DOHH2 (cell line): ENCODE results near the gene PIWIL1.

ENCODE experiments used
- H3F3A ChIP-seq: fragments of 200-600 bp; sonication (generic), shearing (Covaris generic); 2 replicates; pipeline ENCODE4 v1.6.0; 2016; ENCODE audit warnings: antibody characterized with exemption, mild to moderate bottlenecking; ENCODE audit not compliant: control insufficient read depth, insufficient read depth
- H3K27ac ChIP-seq: fragments of 200-600 bp; sonication (generic); 2 replicates; pipeline ENCODE4 v1.5.1; 2014; ENCODE audit warnings: low read depth, mild to moderate bottlenecking, low read length, moderate library complexity
- H3K27me3 ChIP-seq: fragments of 200-600 bp; sonication (generic); 2 replicates; pipeline ENCODE4 v1.6.1; 2014; ENCODE audit warnings: mild to moderate bottlenecking, low read length, mixed read lengths; ENCODE audit not compliant: control insufficient read depth
- H3K36me3 ChIP-seq: fragments of 200-600 bp; sonication (generic); 2 replicates; pipeline ENCODE4 v1.6.1; 2014; ENCODE audit warnings: mild to moderate bottlenecking, low read length, moderate library complexity, mixed read lengths; ENCODE audit not compliant: control insufficient read depth
- H3K4me1 ChIP-seq: fragments of 200-600 bp; sonication (generic); 2 replicates; pipeline ENCODE4 v1.6.1; 2014; ENCODE audit warnings: mild to moderate bottlenecking, low read length, mixed read lengths; ENCODE audit not compliant: control insufficient read depth
- H3K4me2 ChIP-seq: fragments of 200-600 bp; sonication (generic); 2 replicates; pipeline ENCODE4 v1.6.0; 2014; ENCODE audit warnings: mild to moderate bottlenecking, low read length, moderate library complexity
- H3K4me3 ChIP-seq: fragments of 200-600 bp; sonication (generic); 2 replicates; pipeline ENCODE4 v1.5.1; 2014; ENCODE audit warnings: mild to moderate bottlenecking, low read length, mixed read lengths
- H3K79me2 ChIP-seq: fragments of 200-600 bp; sonication (generic); 2 replicates; pipeline ENCODE4 v1.6.1; 2014; ENCODE audit warnings: mild to moderate bottlenecking, low read length, mixed read lengths; ENCODE audit not compliant: control insufficient read depth
- H3K9me2 ChIP-seq: fragments of 200-600 bp; sonication (generic); replicated peaks from 2 replicates; pipeline ENCODE4 v1.6.1; 2014; ENCODE audit warnings: mild to moderate bottlenecking, low read length, mixed read lengths; ENCODE audit not compliant: control insufficient read depth
- H3K9me3 ChIP-seq: fragments of 200-600 bp; sonication (generic); 2 replicates; pipeline ENCODE4 v1.6.1; 2014; ENCODE audit warnings: antibody characterized with exemption, low read length, mixed read lengths; ENCODE audit not compliant: control insufficient read depth, insufficient read depth
- H4K20me1 ChIP-seq: fragments of 200-600 bp; sonication (generic); 2 replicates; pipeline ENCODE4 v1.6.0; 2014; ENCODE audit warnings: low read depth, mild to moderate bottlenecking, antibody characterized with exemption, low read length, moderate library complexity; ENCODE audit not compliant: control insufficient read depth, insufficient read depth
- EZH2phosphoT487 ChIP-seq: fragments of 200-600 bp; sonication (generic); IDR thresholded peaks from 2 replicates; pipeline ENCODE4 v1.6.1; 2017; ENCODE audit warnings: borderline replicate concordance, mild to moderate bottlenecking, antibody characterized with exemption, low read length, moderate library complexity, mixed read lengths
- TF ChIP-seq, protein P1 (sequence below): fragments of 200-600 bp; sonication (generic); IDR thresholded peaks from one replicate; pipeline ENCODE4 v1.5.1; 2014; ENCODE audit warnings: antibody characterized with exemption, mild to moderate bottlenecking, low read depth, low read length; ENCODE audit not compliant: poor library complexity, severe bottlenecking

Gene PIWIL1

DNA sequence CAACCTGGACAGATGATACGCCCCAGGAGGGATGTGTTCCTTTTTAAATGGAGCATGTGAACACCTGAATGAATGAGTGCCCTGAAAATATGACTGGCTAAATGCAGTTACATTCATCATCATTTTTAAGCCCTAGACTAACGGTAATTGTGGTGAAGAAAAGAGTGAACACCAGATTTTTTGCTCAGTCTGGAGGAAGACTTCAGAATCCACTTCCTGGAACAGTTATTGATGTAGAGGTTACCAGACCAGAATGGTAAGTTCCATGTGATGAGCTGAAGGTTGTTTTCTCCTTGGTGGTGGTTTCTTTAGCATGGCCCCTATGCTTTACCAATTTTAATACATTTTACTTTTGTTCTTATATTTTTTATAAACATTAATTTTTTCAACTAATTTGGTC lies 29.3 kb downstream of the PIWIL1 start:
- Histone ChIP-seq H4K20me1 (no peaks in the 10 kb centered on the region), H3K36me3 (no peaks in the 10 kb centered on the region), H3K27ac (no peak overlapping the region), H3K9me2 (no peaks in the 10 kb centered on the region), H3F3A (no peaks in the 10 kb centered on the region), H3K9me3 (no peaks in the 10 kb centered on the region), H3K27me3 (no peaks in the 10 kb centered on the region; the same call in 1 of the 2 replicates), H3K4me3 (no peak overlapping the region), H3K4me1 (no peaks in the 10 kb centered on the region), H3K4me2 (no peak overlapping the region), H3K79me2 (no peaks in the 10 kb centered on the region)
- TF ChIP-seq, protein P1, sequence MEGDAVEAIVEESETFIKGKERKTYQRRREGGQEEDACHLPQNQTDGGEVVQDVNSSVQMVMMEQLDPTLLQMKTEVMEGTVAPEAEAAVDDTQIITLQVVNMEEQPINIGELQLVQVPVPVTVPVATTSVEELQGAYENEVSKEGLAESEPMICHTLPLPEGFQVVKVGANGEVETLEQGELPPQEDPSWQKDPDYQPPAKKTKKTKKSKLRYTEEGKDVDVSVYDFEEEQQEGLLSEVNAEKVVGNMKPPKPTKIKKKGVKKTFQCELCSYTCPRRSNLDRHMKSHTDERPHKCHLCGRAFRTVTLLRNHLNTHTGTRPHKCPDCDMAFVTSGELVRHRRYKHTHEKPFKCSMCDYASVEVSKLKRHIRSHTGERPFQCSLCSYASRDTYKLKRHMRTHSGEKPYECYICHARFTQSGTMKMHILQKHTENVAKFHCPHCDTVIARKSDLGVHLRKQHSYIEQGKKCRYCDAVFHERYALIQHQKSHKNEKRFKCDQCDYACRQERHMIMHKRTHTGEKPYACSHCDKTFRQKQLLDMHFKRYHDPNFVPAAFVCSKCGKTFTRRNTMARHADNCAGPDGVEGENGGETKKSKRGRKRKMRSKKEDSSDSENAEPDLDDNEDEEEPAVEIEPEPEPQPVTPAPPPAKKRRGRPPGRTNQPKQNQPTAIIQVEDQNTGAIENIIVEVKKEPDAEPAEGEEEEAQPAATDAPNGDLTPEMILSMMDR: no peak
- no peak for TF ChIP-seq EZH2phosphoT487

DNA sequence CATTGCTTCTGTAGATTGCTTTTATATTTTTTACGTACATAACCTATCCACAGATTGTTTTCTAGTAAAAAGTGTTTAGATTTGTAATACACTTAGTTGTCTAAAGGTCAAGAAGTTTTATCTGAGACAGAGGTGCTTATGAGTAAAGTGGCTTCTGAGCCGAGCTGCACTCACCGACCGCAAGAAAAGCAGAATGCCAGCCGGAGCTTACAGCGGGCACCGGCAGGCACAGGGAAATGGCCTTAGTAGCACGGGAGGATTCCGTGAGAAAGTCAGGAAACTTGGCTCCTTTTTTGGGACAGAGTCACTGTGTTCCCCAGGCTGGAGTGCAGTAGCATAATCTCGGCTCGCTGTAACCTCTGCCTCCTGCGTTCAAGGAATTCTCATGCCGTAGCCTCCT lies 29.8 kb downstream of the PIWIL1 start:
- no peak for TF ChIP-seq EZH2phosphoT487
- TF ChIP-seq, protein P1: no peak
- no peak overlapping the region for H3K4me3 ChIP-seq
- no peak overlapping the region for H3K27ac ChIP-seq

DNA sequence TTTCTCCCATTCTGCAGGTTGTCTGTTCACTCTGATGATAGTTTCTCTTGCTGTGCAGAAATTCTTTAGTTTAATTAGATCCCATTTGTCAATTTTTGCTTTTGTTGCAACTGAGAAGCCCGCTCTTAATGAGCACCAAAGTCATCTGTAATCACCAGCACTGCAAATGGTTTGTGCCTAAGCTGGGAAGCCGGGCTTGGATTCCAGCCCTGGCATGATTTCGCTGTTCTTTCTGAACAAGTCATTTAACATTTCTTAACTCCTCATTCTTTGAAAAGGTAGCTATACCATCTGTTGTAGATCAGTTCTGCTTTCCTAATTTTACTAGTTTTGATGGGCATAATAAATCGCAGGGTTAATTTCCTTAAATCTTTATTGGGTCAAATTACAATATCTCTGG lies 32.1 kb downstream of the PIWIL1 start:
- Histone ChIP-seq H3K4me3 (no peak overlapping the region), H3K9me2 (no peaks in the 10 kb centered on the region), H3K9me3 (no peaks in the 10 kb centered on the region), H3K79me2 (no peaks in the 10 kb centered on the region), H3K27me3 (no peaks in the 10 kb centered on the region; the same call in 1 of the 2 replicates), H3K4me2 (no peak overlapping the region), H3K36me3 (no peaks in the 10 kb centered on the region), H4K20me1 (no peaks in the 10 kb centered on the region), H3K4me1 (no peaks in the 10 kb centered on the region), H3F3A (no peaks in the 10 kb centered on the region), H3K27ac (no peak overlapping the region)
- TF ChIP-seq, protein P1: no peak
- no peak for TF ChIP-seq EZH2phosphoT487

More for the DNA sequence above, 29.8 kb downstream of the PIWIL1 start:
- Histone ChIP-seq H3K27me3 (no peaks in the 10 kb centered on the region; the same call in 1 of the 2 replicates), H3K4me2 (no peak overlapping the region), H4K20me1 (no peaks in the 10 kb centered on the region), H3K36me3 (no peaks in the 10 kb centered on the region), H3K9me2 (no peaks in the 10 kb centered on the region), H3K9me3 (no peaks in the 10 kb centered on the region), H3F3A (no peaks in the 10 kb centered on the region), H3K79me2 (no peaks in the 10 kb centered on the region), H3K4me1 (no peaks in the 10 kb centered on the region)
